Hepatocyte (in vitro differentiated cells): ENCODE data around the gene CDH1.

Source experiments
- EZH2 ChIP-seq: fragments of 200-600 bp; sonication (generic); IDR thresholded peaks from 2 replicates; pipeline ENCODE4 v1.6.1; 2016; ENCODE audit warnings: antibody characterized with exemption, mild to moderate bottlenecking, borderline replicate concordance
- EZH2phosphoT487 ChIP-seq: fragments of 200-600 bp; sonication (generic); IDR thresholded peaks from one replicate; pipeline ENCODE4 v1.6.1; 2018; ENCODE audit warnings: antibody characterized with exemption, mild to moderate bottlenecking, low read depth, moderate library complexity; ENCODE audit not compliant: unreplicated experiment, severe bottlenecking
- TF ChIP-seq, protein P1 (sequence below): fragments of 200-600 bp; sonication (generic); IDR thresholded peaks from 2 replicates; pipeline ENCODE4 v1.5.1; 2016; ENCODE audit warnings: antibody characterized with exemption, mild to moderate bottlenecking; ENCODE audit not compliant: poor library complexity

DNA sequence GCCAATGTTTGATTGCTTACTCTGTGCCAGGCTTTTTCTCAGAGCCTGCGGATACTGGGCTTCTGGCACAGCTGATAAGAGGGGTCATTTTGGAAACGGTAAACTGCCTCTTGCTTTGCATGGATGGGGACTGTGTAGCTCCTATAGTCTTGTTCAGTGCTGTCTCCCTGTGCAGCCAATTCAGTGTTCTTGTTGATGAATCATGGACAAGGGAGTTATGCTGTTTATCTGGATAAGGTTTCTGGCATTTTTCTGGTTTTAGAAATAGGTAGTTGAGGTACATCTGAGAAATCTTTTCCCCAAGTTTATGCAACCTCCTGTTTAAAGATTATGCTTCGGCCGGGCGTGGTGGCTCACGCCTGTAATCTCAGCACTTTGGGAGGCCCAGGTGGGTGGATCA is 89.6 kb downstream of the CDH1 start:
- TF ChIP-seq, protein P1, sequence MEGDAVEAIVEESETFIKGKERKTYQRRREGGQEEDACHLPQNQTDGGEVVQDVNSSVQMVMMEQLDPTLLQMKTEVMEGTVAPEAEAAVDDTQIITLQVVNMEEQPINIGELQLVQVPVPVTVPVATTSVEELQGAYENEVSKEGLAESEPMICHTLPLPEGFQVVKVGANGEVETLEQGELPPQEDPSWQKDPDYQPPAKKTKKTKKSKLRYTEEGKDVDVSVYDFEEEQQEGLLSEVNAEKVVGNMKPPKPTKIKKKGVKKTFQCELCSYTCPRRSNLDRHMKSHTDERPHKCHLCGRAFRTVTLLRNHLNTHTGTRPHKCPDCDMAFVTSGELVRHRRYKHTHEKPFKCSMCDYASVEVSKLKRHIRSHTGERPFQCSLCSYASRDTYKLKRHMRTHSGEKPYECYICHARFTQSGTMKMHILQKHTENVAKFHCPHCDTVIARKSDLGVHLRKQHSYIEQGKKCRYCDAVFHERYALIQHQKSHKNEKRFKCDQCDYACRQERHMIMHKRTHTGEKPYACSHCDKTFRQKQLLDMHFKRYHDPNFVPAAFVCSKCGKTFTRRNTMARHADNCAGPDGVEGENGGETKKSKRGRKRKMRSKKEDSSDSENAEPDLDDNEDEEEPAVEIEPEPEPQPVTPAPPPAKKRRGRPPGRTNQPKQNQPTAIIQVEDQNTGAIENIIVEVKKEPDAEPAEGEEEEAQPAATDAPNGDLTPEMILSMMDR, result no peak
- TF ChIP-seq EZH2phosphoT487 (no peak), EZH2 (no peak)
